ENCODE data around the gene ZNF606. TPM values are rescaled to one million over a fixed set of nuclear protein-coding genes. Genes with fewer than 3 reads are reported as not detected.

The ZNF606 gene
- total and polyA plus RNA-seq, 2 donors (not counting 3 experiments of a cell fraction or from before 2014, with no cell fraction given), result 4.6 to 10.8 TPM

DNA sequence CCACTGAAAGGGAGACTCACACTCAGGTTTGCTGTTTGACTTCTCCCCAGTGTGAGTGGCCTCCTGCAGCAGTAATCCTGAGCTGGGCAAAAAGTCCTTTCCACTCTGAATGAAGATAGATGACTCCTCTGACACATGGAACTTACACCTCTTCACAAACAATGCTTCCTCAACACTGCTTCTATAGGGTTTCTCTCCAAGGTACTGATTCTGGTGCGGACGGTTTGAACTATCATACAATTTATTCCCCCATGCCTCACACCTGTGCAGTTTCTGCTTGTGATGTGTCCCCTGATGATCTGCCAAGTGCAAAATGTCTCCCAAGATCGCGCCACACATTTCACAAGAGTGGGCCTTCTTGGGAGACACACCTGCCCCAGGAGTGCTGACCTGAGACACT, 75.0 kb downstream of the ZNF606 start:
- CTCF ChIA-PET, result no interaction called here
- POLR2A ChIA-PET, result no interaction called here

More for the DNA sequence above, 75.0 kb downstream of the ZNF606 start:
- FAIRE-seq, result no peak
- Histone ChIP-seq H3K4me3 (replicated peaks in 1 of 3; ENCODE audit: insufficient read depth in 1 of 3, low read depth in 1 of 3, low read length in 3 of 3) (no peak overlapping the region), H3K4me2 (ENCODE audit: insufficient read depth, low read length) (no peak overlapping the region), H3K27ac (ENCODE audit: insufficient read depth, low read depth, low read length) (no peak overlapping the region), H3K36me3 (ENCODE audit: control insufficient read depth in 2 of 2, extremely low read depth in 1 of 2, insufficient read depth in 2 of 2, low read length in 2 of 2) (no peaks in the 10 kb centered on the region), H3K9ac (replicated peaks; ENCODE audit: extremely low read depth, insufficient read depth, low read length) (no peak overlapping the region), H3K9me3 (replicated peaks; ENCODE audit: control insufficient read depth, insufficient read depth, low read length) (peaks cover 11% of the 10 kb centered on the region), H4K20me1 (replicated peaks; ENCODE audit: control insufficient read depth, extremely low read depth, insufficient read depth, low read length) (no peaks in the 10 kb centered on the region), H2AFZ (ENCODE audit: low read depth, low read length) (no peak overlapping the region), H3K79me2 (ENCODE audit: control insufficient read depth, insufficient read depth, low read length) (no peaks in the 10 kb centered on the region), H3K4me1 (ENCODE audit: control insufficient read depth, extremely low read depth, insufficient read depth, low read length) (no peaks in the 10 kb centered on the region), H3K9me1 (replicated peaks; ENCODE audit: control insufficient read depth, extremely low read depth, insufficient read depth, low read length) (no peaks in the 10 kb centered on the region), H3K27me3 (ENCODE audit: control insufficient read depth in 2 of 2, insufficient read depth in 2 of 2, low read length in 2 of 2) (no peaks in the 10 kb centered on the region)
- dilution Hi-C loops (cut with MboI; ENCODE audit: extremely low pct_ligation_motif_present, low sequenced_read_pairs), result no loop called here
- BruUV-seq (replicated peaks), result no TSS peak
- no peak for DNase-seq (ENCODE audit: low read depth, low spot score)
- intact Hi-C loops (cut with micrococcal nuclease), result no loop called here
- TF ChIP-seq FOS (IDR thresholded peaks at IDR 0.05; ENCODE audit: borderline replicate concordance, insufficient read depth, low read length), result no peak
- TF ChIP-seq POLR2A (IDR thresholded peaks at IDR 0.05; ENCODE audit: low read depth, low read length), result no peak
- no peak for TF ChIP-seq JUN (IDR thresholded peaks at IDR 0.05; ENCODE audit: borderline replicate concordance, insufficient read depth, insufficient read length, low read depth)
- TF ChIP-seq POLR2AphosphoS5 (IDR thresholded peaks at IDR 0.05; ENCODE audit: insufficient read depth, low read depth, low read length), result no peak
- TF ChIP-seq, protein P1, sequence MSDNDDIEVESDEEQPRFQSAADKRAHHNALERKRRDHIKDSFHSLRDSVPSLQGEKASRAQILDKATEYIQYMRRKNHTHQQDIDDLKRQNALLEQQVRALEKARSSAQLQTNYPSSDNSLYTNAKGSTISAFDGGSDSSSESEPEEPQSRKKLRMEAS (IDR thresholded peaks at IDR 0.05; ENCODE audit: insufficient read depth, insufficient read length), result no peak
- no peak for TF ChIP-seq EZH2 (IDR thresholded peaks at IDR 0.05; ENCODE audit: borderline replicate concordance, low read depth, low read length, severe bottlenecking)
- no peak for TF ChIP-seq GATA2 (IDR thresholded peaks at IDR 0.05; ENCODE audit: insufficient read depth, insufficient read length, low read depth, low read length)
- TF ChIP-seq MYC (IDR thresholded peaks at IDR 0.05; ENCODE audit: low read depth, low read length), result no peak
- TF ChIP-seq, protein P2, sequence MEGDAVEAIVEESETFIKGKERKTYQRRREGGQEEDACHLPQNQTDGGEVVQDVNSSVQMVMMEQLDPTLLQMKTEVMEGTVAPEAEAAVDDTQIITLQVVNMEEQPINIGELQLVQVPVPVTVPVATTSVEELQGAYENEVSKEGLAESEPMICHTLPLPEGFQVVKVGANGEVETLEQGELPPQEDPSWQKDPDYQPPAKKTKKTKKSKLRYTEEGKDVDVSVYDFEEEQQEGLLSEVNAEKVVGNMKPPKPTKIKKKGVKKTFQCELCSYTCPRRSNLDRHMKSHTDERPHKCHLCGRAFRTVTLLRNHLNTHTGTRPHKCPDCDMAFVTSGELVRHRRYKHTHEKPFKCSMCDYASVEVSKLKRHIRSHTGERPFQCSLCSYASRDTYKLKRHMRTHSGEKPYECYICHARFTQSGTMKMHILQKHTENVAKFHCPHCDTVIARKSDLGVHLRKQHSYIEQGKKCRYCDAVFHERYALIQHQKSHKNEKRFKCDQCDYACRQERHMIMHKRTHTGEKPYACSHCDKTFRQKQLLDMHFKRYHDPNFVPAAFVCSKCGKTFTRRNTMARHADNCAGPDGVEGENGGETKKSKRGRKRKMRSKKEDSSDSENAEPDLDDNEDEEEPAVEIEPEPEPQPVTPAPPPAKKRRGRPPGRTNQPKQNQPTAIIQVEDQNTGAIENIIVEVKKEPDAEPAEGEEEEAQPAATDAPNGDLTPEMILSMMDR (IDR thresholded peaks at IDR 0.05; ENCODE audit: extremely low read depth in 1 of 2, insufficient read depth in 1 of 2, low read depth in 1 of 2, low read length in 2 of 2), result no peak

Other genes starting within 250 kb of the ZNF606 start
- gene ZNF586, start 233.1 kb downstream of the ZNF606 start, total RNA-seq, result 12.6 and 14.7 TPM in 2 replicates
- gene ZNF586, start 233.1 kb downstream of the ZNF606 start, polyA plus RNA-seq, result 4.8 and 6.0 TPM in 2 replicates
- gene ZNF552, start 187.9 kb downstream of the ZNF606 start, total RNA-seq, result 6.1 and 6.5 TPM in 2 replicates
- gene ZNF552, start 187.9 kb downstream of the ZNF606 start, polyA plus RNA-seq, result 3.0 and 3.3 TPM in 2 replicates
- gene ZNF587B, start 172.5 kb downstream of the ZNF606 start, total RNA-seq, result 15.6 and 16.3 TPM in 2 replicates
- gene ZNF587B, start 172.5 kb downstream of the ZNF606 start, polyA plus RNA-seq, result 2.8 and 3.2 TPM in 2 replicates
- gene ZNF587, start 153.0 kb downstream of the ZNF606 start, total RNA-seq, result 43.1 and 44.0 TPM in 2 replicates
- gene ZNF587, start 153.0 kb downstream of the ZNF606 start, polyA plus RNA-seq, result 11.2 and 13.1 TPM in 2 replicates
- 3.8 and 7.9 TPM in 2 replicates for gene ZNF814, start 113.8 kb downstream of the ZNF606 start, total RNA-seq
- 3.3 and 5.7 TPM in 2 replicates for gene ZNF814, start 113.8 kb downstream of the ZNF606 start, polyA plus RNA-seq
- gene ZNF417, start 86.2 kb downstream of the ZNF606 start, total RNA-seq, result 10.6 and 17.8 TPM in 2 replicates
- 2.1 and 3.1 TPM in 2 replicates for gene ZNF417, start 86.2 kb downstream of the ZNF606 start, polyA plus RNA-seq
- 3.5 and 5.4 TPM in 2 replicates for gene ZNF418, start 67.4 kb downstream of the ZNF606 start, total RNA-seq
- gene ZNF418, start 67.4 kb downstream of the ZNF606 start, polyA plus RNA-seq, result 0.97 and 1.7 TPM in 2 replicates
- 3.7 and 4.0 TPM in 2 replicates for gene ZNF256, start 55.1 kb downstream of the ZNF606 start, total RNA-seq
- 1.5 and 1.9 TPM in 2 replicates for gene ZNF256, start 55.1 kb downstream of the ZNF606 start, polyA plus RNA-seq
- 0.37 and 0.64 TPM in 2 replicates for gene C19orf18, start 28.3 kb downstream of the ZNF606 start, total RNA-seq
- gene C19orf18, start 28.3 kb downstream of the ZNF606 start, polyA plus RNA-seq, result 0.08 TPM in 1 of 2 replicates, not detected in the other
- gene ZSCAN1, start 31.2 kb upstream of the ZNF606 start, total RNA-seq, result not detected in 2 replicates
- gene ZSCAN1, start 31.2 kb upstream of the ZNF606 start, polyA plus RNA-seq, result 0.10 TPM in 1 of 2 replicates, not detected in the other
- gene ZNF135, start 56.5 kb upstream of the ZNF606 start, total RNA-seq, result 0.14 and 1.2 TPM in 2 replicates
- 1.5 TPM in 2 replicates for gene ZNF135, start 56.5 kb upstream of the ZNF606 start, polyA plus RNA-seq
- 9.4 and 15.8 TPM in 2 replicates for gene ZSCAN18, start 95.4 kb upstream of the ZNF606 start, total RNA-seq
- gene ZSCAN18, start 95.4 kb upstream of the ZNF606 start, polyA plus RNA-seq, result 17.3 and 19.5 TPM in 2 replicates
- 4.9 and 5.3 TPM in 2 replicates for gene ZNF329, start 148.0 kb upstream of the ZNF606 start, total RNA-seq
- 2.7 and 3.0 TPM in 2 replicates for gene ZNF329, start 148.0 kb upstream of the ZNF606 start, polyA plus RNA-seq
- 18.3 and 18.8 TPM in 2 replicates for gene ZNF274, start 180.2 kb upstream of the ZNF606 start, total RNA-seq
- 9.1 and 10.1 TPM in 2 replicates for gene ZNF274, start 180.2 kb upstream of the ZNF606 start, polyA plus RNA-seq
- 39.3 and 45.4 TPM in 2 replicates for gene ZNF544, start 226.1 kb upstream of the ZNF606 start, total RNA-seq
- 33.4 and 36.1 TPM in 2 replicates for gene ZNF544, start 226.1 kb upstream of the ZNF606 start, polyA plus RNA-seq